ENCODE results near the gene CD44. TPM values are rescaled to one million over a fixed set of nuclear protein-coding genes. Genes with fewer than 3 reads are reported as not detected.

The CD44 gene
- total RNA-seq, 3 donors from 2014 or later, result 468 to 781 (median 646) TPM

DNA sequence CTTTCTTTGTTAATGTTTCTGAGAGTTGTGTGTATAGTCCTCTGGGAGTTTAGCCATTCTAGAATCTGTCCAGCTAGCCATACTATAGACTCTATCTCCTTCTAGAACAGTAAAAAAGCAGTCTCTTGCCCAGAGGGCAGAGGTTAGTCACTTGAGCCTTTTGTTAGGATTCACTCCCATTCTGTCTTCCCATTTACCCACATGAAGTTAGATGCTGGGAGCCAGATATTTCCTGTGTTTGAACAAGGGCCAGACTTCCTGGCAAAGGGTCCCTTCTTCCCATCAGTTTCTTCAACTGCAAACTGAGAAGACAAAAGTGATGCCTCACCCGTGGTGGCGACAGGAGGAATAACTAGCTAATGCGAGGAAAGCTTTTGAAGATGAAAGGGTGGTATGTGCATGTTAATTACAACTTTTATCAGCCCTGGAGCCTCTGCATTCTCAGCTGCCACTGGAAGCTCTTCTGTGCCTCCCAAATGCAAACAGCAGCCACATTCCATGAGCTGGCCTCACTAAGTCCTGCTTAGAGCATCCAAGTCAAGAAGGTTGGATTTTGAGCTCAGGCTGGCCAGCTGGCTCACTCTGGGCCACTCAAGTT is 12.8 kb downstream of the CD44 start:
- H3K4me1 Mint-ChIP-seq (ENCODE audit: low read depth), result peaks cover 96% of the 10 kb centered on the region
- H3K4me3 Mint-ChIP-seq, result no peak overlapping the region
- H3K27me3 Mint-ChIP-seq (ENCODE audit: low read depth), result no peaks in the 10 kb centered on the region
- no peak for DNase-seq
- H3K36me3 Mint-ChIP-seq (ENCODE audit: insufficient read depth), result peaks cover 74% of the 10 kb centered on the region
- no peak for ATAC-seq
- H3K9me3 Mint-ChIP-seq, result no peaks in the 10 kb centered on the region

DNA sequence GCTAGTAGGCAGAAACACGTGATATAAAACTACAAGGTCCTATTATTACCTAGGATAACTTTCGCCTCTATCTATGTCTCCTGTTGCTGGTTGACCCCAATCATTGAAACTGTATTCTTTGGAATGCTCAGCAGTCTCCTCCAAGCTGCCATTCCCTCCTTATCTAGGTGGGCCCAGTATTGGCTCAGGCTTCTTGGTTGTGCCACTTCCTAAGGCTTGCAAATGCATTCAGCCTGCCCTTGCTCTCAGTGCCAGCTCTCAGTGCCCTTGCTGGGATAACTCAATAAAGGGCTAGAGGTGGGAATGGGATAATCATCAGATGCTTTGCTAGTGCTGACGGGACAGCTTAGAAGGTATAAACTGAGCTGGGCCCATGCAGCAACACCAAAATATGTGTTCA is 13.6 kb downstream of the CD44 start:
- Mint-ChIP-seq H3K9me3 (no peaks in the 10 kb centered on the region), H3K4me3 (peak overlapping the region; percentile 19), H3K4me1 (ENCODE audit: low read depth) (peaks cover 95% of the 10 kb centered on the region), H3K36me3 (ENCODE audit: insufficient read depth) (peaks cover 71% of the 10 kb centered on the region), H3K27me3 (ENCODE audit: low read depth) (no peaks in the 10 kb centered on the region)
- DNase-seq (no peak), ATAC-seq (no peak)

DNA sequence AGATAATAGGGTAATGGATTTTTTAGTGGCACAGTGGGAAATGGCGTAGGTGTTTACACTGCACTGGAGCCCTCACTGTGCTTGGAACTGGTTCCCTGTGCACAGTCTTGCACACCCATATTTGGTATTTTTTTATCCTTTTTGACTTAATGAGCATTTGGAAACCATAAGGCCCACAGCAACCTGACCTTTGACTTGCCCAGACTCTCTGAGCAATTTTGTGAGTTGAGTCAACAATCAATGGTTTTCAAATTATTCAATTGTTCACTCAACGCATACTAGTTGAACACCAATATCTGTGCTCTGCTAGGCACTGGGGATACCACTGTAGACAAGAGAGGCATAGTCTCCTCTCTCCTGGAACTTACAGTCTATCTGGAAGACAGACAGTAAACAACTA is 14.3 kb downstream of the CD44 start:
- Mint-ChIP-seq H3K27me3 (ENCODE audit: low read depth) (no peaks in the 10 kb centered on the region), H3K9me3 (no peaks in the 10 kb centered on the region), H3K4me3 (peak overlapping the region; percentile 40), H3K36me3 (ENCODE audit: insufficient read depth) (peaks cover 71% of the 10 kb centered on the region), H3K4me1 (ENCODE audit: low read depth) (peaks cover 97% of the 10 kb centered on the region)
- no peak for DNase-seq
- peak; percentile 23 to 35 for ATAC-seq

DNA sequence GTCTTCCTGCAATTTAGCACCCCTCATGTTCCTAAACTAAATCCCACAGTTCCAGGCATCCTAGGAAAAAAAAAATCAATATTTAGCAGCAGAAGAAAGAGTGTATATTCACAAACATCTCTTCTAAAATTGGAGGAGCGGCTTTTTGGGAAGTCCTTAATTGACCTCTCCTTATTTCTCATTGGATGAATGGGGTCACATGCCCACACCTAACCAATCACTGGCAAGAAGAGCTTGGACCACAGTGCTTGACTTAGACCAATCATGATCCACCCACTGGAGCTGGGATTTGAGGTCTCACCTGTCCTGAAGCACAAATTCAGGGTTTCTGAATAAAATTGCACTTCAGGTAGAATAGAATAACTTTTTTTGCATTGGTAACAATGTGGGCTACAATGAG is 16.0 kb downstream of the CD44 start:
- peaks cover 64% of the 10 kb centered on the region for H3K36me3 Mint-ChIP-seq (ENCODE audit: insufficient read depth)
- no peak for DNase-seq
- no peaks in the 10 kb centered on the region for H3K27me3 Mint-ChIP-seq (ENCODE audit: low read depth)
- peak overlapping the region; percentile 27 for H3K4me3 Mint-ChIP-seq
- H3K9me3 Mint-ChIP-seq, result no peaks in the 10 kb centered on the region
- ATAC-seq, result no peak
- peaks cover 97% of the 10 kb centered on the region for H3K4me1 Mint-ChIP-seq (ENCODE audit: low read depth)

DNA sequence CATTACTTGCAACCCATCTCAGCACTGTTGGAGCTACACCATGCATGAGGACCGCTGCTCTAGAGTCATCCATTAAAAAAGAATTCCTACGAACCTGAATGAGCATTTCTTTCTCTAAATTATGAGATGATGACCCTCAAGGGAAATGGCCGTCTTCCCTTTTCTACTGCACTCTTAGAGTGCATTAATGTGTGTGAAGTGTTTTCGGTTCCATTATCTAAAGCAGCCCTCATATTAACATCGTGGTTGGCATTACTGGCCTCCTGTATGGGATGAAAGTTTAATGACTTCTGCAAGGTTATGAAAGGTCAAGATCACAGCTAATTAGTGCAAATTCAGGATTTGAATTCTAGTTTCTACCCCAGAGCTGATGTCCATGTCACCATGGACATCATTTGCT is 16.7 kb downstream of the CD44 start:
- Mint-ChIP-seq H3K9me3 (no peaks in the 10 kb centered on the region), H3K36me3 (ENCODE audit: insufficient read depth) (peaks cover 65% of the 10 kb centered on the region), H3K4me1 (ENCODE audit: low read depth) (peaks cover 98% of the 10 kb centered on the region), H3K27me3 (ENCODE audit: low read depth) (no peaks in the 10 kb centered on the region), H3K4me3 (no peak overlapping the region)
- DNase-seq (no peak), ATAC-seq (no peak)

DNA sequence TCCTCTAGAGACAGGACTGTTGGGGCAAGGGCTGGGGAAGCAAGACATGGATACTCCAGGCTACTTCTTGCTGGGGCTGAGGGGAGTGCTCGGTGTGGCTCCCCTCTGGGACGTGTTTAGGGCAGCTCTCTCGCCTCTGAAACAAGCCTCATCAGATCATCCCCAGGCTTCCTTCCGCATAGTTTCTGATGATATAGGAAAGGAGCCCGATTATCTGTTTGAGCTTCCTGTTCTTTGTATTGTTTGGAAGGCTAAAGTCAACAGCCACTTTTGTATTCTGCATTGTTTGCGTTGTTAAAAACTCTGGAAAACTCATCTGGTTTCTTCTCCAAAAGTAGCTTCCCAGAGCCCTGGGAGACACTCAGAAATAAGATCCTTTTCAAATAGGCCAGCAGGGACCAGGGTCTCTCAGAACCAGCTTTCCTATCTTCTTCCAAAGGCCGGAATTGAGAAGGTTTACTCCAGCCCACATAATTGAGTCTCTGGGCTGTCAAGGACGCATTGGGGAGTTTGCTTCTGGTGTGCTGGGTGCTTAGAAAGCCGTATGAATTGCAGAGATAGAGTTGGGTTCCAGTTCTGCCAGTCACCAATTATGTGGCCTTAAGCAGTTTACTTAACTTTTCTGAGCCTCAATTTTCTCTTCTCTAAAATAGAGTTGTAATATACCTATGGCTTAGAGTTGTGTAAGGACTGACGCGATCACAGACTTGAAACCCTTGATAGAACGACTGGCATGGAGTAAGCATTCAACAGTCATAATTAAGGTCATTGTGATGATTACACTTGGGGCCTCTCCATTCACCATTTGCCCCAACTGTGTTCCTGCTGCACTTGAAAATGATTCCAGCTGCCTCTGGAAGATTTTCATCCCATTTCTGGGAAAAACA is 19.1 kb downstream of the CD44 start:
- Mint-ChIP-seq H3K9me3 (no peaks in the 10 kb centered on the region), H3K36me3 (ENCODE audit: insufficient read depth) (peaks cover 75% of the 10 kb centered on the region), H3K4me3 (peak overlapping the region; percentile 33), H3K4me1 (ENCODE audit: low read depth) (peaks cover 98% of the 10 kb centered on the region), H3K27me3 (ENCODE audit: low read depth) (no peaks in the 10 kb centered on the region)
- ATAC-seq (no peak), DNase-seq (no peak)

DNA sequence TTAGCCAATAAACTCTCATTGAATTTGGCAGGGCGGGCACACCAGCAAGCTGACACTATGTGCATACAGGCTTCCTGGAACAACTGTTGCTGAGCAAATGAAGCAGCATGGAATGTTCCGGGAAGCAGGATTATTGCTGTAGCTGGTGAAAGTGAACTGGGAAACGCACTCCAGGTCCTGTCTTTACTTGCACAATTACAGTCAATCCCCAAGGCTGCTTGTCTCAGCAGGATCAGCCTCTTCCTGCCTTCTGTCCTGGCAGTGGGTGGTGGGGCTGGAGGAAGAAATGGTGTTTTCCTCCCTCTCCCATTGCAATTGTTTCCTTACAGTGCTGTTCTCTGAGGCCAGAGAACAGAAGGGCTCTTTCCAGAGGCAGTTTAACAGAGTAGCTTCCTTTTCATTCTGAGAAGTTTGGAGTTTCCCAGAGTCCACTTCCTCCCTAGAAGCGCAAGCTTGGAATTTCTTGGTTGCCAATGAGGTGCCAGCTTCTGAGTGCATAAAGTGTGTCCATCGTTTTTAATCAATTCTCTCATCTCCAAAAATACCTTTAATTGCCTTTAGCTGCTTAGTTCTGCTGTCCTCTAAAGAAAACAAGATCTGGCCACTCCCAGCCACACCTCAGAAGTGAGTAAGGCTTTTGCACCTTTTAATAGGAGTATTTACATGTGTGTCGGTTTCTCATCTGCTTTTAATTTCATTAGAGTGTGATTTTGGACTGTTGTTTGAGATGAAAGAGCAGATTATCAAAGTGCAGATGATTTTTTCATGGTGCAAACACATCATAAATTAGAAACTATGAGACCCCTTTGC is 19.9 kb downstream of the CD44 start:
- H3K4me1 Mint-ChIP-seq (ENCODE audit: low read depth), result peaks cover 98% of the 10 kb centered on the region
- DNase-seq (no peak), ATAC-seq (no peak)
- H3K4me3 Mint-ChIP-seq, result peak overlapping the region; percentile 35
- no peaks in the 10 kb centered on the region for H3K27me3 Mint-ChIP-seq (ENCODE audit: low read depth)
- peaks cover 71% of the 10 kb centered on the region for H3K36me3 Mint-ChIP-seq (ENCODE audit: insufficient read depth)
- no peaks in the 10 kb centered on the region for H3K9me3 Mint-ChIP-seq

DNA sequence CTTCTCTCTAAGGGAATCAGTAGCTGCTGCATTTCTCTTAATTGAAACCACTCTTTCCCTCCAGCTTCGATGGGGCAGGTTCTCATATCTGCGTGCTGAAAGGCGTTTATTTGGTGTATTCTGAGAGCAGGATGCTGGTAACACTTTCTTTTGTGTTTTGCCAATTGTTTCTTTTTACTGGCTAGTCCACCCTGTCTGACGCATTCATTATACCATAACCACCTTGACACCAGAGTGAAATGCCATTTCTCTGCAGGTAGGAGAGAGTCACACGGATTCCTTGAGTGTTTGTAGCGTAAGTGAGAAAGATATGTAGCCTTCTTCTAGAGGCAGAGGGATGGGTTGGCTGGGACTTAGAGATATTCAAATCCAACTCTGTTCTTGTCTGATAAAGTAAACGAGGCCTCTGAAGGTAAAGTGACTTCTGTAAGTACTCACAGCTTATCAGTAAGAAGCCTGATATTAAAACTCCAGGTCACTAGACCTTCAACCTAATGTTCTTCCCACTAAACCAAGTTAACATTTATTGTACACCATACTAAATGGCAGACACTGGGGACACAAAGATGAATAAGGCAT is 21.4 kb downstream of the CD44 start:
- DNase-seq, result no peak
- Mint-ChIP-seq H3K4me3 (peak overlapping the region; percentile 48), H3K9me3 (no peaks in the 10 kb centered on the region), H3K4me1 (ENCODE audit: low read depth) (peaks cover 98% of the 10 kb centered on the region), H3K27me3 (ENCODE audit: low read depth) (no peaks in the 10 kb centered on the region), H3K36me3 (ENCODE audit: insufficient read depth) (peaks cover 66% of the 10 kb centered on the region)
- ATAC-seq, result peak; percentile 46 to 57

DNA sequence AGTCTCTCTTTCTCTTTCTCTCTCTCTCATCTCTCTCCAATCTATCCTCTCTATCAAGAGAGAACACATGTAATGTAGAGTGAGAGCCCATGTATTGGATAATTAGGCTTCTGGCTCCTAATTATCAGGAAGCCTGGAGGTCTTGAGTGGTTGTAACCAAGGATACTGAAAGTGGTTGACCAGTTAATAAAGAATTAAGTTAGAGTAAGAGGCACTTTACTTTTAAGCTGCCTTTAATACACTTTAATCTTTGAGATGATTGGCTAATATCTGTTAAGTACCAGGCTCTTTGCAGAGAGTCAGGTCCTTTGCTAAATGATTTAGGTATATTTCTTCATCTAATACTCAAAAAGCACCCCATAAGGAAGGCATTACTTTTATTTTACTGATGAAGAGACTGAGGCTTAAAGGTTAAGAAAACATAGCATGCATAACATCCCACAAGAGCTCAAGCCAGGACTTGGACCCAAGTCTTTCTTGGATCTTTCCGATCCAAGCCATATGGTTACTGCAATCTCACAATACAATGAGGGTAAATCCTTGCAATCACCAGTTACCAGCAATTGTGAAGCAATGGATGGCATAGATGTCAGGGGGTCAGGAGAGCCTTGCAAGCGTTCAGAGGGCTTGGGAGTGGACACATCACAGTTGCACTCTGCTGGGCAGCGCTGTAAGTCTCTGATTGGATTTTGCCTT is 22.1 kb downstream of the CD44 start:
- Mint-ChIP-seq H3K9me3 (no peaks in the 10 kb centered on the region), H3K36me3 (ENCODE audit: insufficient read depth) (peaks cover 61% of the 10 kb centered on the region), H3K4me1 (ENCODE audit: low read depth) (peaks cover 98% of the 10 kb centered on the region), H3K27me3 (ENCODE audit: low read depth) (no peaks in the 10 kb centered on the region), H3K4me3 (peak overlapping the region; percentile 48)
- ATAC-seq (no peak), DNase-seq (no peak)

DNA sequence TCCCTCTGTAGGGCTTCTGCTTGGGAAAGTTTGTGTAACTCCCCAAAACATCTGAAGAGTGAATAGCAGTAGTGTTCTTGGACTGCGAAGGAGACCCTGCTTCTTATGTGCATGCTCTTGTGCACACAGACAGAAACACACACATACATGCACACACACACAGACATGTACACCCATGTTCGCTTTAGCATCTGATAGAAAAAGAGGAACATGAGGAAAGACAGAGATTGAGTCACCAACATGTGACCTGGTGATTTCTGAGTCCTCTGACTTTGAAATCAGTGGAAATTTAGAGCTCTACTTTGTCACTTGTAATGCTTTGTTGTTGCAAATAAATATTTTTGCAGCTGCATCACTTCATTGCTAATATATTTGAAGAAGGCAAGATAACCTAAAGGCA is 23.8 kb downstream of the CD44 start:
- Mint-ChIP-seq H3K27me3 (ENCODE audit: low read depth) (no peaks in the 10 kb centered on the region), H3K9me3 (no peaks in the 10 kb centered on the region), H3K4me1 (ENCODE audit: low read depth) (peaks cover 100% of the 10 kb centered on the region), H3K36me3 (ENCODE audit: insufficient read depth) (peaks cover 61% of the 10 kb centered on the region), H3K4me3 (no peak overlapping the region)
- no peak for ATAC-seq
- no peak for DNase-seq

DNA sequence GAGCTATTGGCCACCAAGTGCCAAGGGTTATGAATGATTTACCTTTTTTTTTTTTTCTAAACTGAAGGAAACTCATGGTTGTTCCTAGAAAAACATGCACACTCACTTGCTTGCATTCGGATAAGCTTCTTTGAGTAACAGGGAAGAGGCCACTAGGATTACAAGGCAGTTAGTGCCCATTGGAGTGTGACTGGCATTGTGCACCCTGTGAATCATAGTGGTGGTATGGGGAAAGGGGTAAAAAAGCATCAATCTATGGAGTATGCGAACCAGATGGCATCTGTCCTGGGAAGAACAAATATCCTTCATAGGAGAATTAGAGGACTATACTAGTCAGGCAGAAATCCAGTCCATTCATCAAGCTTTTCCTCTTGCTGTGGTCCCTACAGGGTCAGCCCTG is 24.2 kb downstream of the CD44 start:
- ATAC-seq, result no peak
- Mint-ChIP-seq H3K4me3 (peak overlapping the region; percentile 71), H3K4me1 (ENCODE audit: low read depth) (peaks cover 100% of the 10 kb centered on the region), H3K27me3 (ENCODE audit: low read depth) (no peaks in the 10 kb centered on the region), H3K36me3 (ENCODE audit: insufficient read depth) (peaks cover 59% of the 10 kb centered on the region), H3K9me3 (no peaks in the 10 kb centered on the region)
- no peak for DNase-seq

DNA sequence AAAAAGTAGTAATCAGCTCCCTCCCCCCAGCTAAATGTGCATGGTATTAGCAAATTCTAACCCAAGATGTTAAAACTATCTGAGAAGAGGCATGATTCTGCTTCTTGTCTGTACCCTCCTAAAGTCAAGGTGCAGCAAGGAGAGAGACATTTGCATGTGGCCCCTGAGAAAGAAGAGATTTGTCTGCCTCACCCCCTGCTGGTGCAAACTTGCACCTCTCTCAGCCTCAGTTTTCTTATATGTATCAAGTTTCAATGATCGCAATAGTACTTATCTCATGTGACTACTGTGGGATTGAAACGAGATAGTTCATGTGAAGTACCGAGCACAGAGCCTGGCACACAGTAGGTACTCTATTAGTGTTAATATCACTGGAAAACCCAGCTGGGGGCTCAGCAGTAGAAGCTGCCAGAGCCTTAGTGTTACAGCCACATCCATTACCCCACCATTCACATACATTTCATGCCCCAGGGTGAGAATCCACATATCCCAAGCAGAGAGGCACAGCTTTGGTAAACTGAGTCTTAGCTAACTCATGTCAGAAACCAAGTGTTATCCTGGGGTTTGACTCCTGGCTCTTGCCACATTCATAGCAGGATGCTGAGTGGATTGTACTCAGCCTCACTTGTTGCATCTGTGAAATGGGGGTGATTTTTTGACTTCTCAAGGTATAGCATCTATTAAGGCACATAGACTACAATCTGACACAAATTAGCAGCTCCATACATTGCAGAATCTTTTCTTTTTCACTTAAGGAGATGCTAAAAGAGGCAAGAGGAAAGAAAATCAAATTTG is 24.9 kb downstream of the CD44 start:
- DNase-seq, result no peak
- ATAC-seq, result no peak
- Mint-ChIP-seq H3K4me1 (ENCODE audit: low read depth) (peaks cover 100% of the 10 kb centered on the region), H3K9me3 (no peaks in the 10 kb centered on the region), H3K27me3 (ENCODE audit: low read depth) (no peaks in the 10 kb centered on the region), H3K4me3 (peak overlapping the region; percentile 71), H3K36me3 (ENCODE audit: insufficient read depth) (peaks cover 60% of the 10 kb centered on the region)

DNA sequence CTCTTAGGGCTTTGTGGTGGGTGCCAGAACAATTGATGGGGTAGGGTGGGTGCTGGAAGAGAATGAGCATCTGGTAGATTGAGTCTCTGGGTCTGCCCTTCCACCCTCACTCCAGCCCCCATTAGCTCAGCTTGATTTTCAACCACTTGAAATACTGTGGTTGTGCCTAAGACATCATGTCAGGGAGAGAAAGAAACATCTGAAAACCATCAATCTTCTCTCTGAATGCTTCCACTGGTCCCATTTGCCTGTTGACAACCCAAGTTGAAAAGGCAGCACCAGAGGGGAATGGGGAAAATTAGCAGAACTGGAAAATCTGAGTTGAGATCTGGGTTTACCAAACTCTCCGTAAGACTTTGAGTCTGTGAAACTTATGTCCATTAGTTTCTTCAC is 26.1 kb downstream of the CD44 start:
- no peak for ATAC-seq
- H3K27me3 Mint-ChIP-seq (ENCODE audit: low read depth), result no peaks in the 10 kb centered on the region

More for the DNA sequence above, 26.1 kb downstream of the CD44 start:
- Mint-ChIP-seq H3K9me3 (no peaks in the 10 kb centered on the region), H3K4me3 (peak overlapping the region; percentile 71), H3K4me1 (ENCODE audit: low read depth) (peaks cover 100% of the 10 kb centered on the region), H3K36me3 (ENCODE audit: insufficient read depth) (peaks cover 64% of the 10 kb centered on the region)
- DNase-seq, result no peak

Measured in activated T-cell treated with anti-CD3 and anti-CD28 coated beads, Interleukin-2, amount 50 U/mL, for 4 hours (primary cell).